H9 (cell line): Measurements from ENCODE around the gene IGFBP5. TPM values are rescaled to one million over a fixed set of nuclear protein-coding genes. Genes with fewer than 3 reads are reported as not detected.

Source experiments
- DNase-seq: peaks from one replicate; pipeline ENCODE4 v3.0.0-alpha.2; 2017
- H2AFZ ChIP-seq: one replicate; pipeline ENCODE4 v1.6.1; 2013; ENCODE audit warnings: mild to moderate bottlenecking, low read length, control low read depth, moderate library complexity
- H2AK5ac ChIP-seq: 2 replicates; pipeline ENCODE4 v1.6.1; 2013; ENCODE audit warnings: low read length, control low read depth, mixed read lengths; ENCODE audit not compliant: insufficient read length
- H2BK120ac ChIP-seq: one replicate; pipeline ENCODE4 v1.6.1; 2013; ENCODE audit warnings: low read depth, mild to moderate bottlenecking, low read length, control low read depth, inconsistent platforms; ENCODE audit not compliant: poor library complexity, severe bottlenecking
- H2BK12ac ChIP-seq: 2 replicates; pipeline ENCODE4 v1.6.1; 2013; ENCODE audit warnings: low read length, control low read depth, mixed read lengths, low read depth; ENCODE audit not compliant: insufficient read length
- H2BK15ac ChIP-seq: 2 replicates; pipeline ENCODE4 v1.6.1; 2013; ENCODE audit warnings: low read depth, low read length, control low read depth
- H2BK20ac ChIP-seq: one replicate; pipeline ENCODE4 v1.6.1; 2013; ENCODE audit warnings: low read depth, mild to moderate bottlenecking, low read length, control low read depth, inconsistent platforms; ENCODE audit not compliant: poor library complexity, severe bottlenecking
- H2BK5ac ChIP-seq: 2 replicates; pipeline ENCODE4 v1.6.1; 2013; ENCODE audit warnings: low read length, control low read depth, mixed read lengths; ENCODE audit not compliant: insufficient read length
- H3K14ac ChIP-seq: 2 replicates; pipeline ENCODE4 v1.6.1; 2013; ENCODE audit warnings: low read length, control low read depth; ENCODE audit not compliant: insufficient read depth
- H3K18ac ChIP-seq: 2 replicates; pipeline ENCODE4 v1.6.1; 2013; ENCODE audit warnings: low read depth, mild to moderate bottlenecking, mixed read lengths, low read length, control low read depth; ENCODE audit not compliant: insufficient read length
- H3K23ac ChIP-seq: 2 replicates; pipeline ENCODE4 v1.6.1; 2013; ENCODE audit warnings: low read length, control low read depth, mixed read lengths, low read depth; ENCODE audit not compliant: insufficient read length
- H3K23me2 ChIP-seq: 2 replicates; pipeline ENCODE4 v1.6.1; 2013; ENCODE audit warnings: low read depth, mild to moderate bottlenecking, mixed read lengths, low read length, control low read depth; ENCODE audit not compliant: insufficient read length, poor library complexity, severe bottlenecking
- H3K27ac ChIP-seq: 2 replicates; pipeline ENCODE4 v1.5.1; 2013; ENCODE audit warnings: low read length, control low read depth, mixed read lengths, low read depth; ENCODE audit not compliant: insufficient read length
- H3K27me3 ChIP-seq: 2 replicates; pipeline ENCODE4 v1.6.1; 2013; ENCODE audit warnings: low read length, control low read depth, inconsistent platforms; ENCODE audit not compliant: insufficient read depth
- H3K4ac ChIP-seq: 2 replicates; pipeline ENCODE4 v1.6.1; 2013; ENCODE audit warnings: low read depth, mild to moderate bottlenecking, control low read depth, inconsistent platforms, low read length, moderate library complexity
- H3K4me1 ChIP-seq: 2 replicates; pipeline ENCODE4 v1.6.1; 2013; ENCODE audit warnings: low read length, control low read depth, inconsistent platforms; ENCODE audit not compliant: insufficient read depth
- H3K4me2 ChIP-seq: 2 replicates; pipeline ENCODE4 v1.6.1; 2013; ENCODE audit warnings: low read length, control low read depth, mixed read lengths; ENCODE audit not compliant: insufficient read length, insufficient read depth
- H3K56ac ChIP-seq: 2 replicates; pipeline ENCODE4 v1.6.1; 2013; ENCODE audit warnings: low read depth, mild to moderate bottlenecking, mixed read lengths, low read length, control low read depth; ENCODE audit not compliant: insufficient read length
- H3K79me1 ChIP-seq: 2 replicates; pipeline ENCODE4 v1.6.1; 2013; ENCODE audit warnings: low read depth, mild to moderate bottlenecking, moderate library complexity, low read length, control low read depth, inconsistent platforms; ENCODE audit not compliant: insufficient read depth, poor library complexity, severe bottlenecking
- H3K79me2 ChIP-seq: 2 replicates; pipeline ENCODE4 v1.6.1; 2013; ENCODE audit warnings: low read length, control low read depth, inconsistent platforms; ENCODE audit not compliant: insufficient read depth
- H3K9ac ChIP-seq: 2 replicates; pipeline ENCODE4 v1.6.1; 2013; ENCODE audit warnings: low read length, control low read depth, mixed read lengths; ENCODE audit not compliant: insufficient read length; ENCODE audit errors: extremely low read depth
- H3K9me3 ChIP-seq: one replicate; pipeline ENCODE4 v1.6.1; 2013; ENCODE audit warnings: low read depth, low read length, inconsistent platforms; ENCODE audit not compliant: control insufficient read depth
- H3T11ph ChIP-seq: one replicate; pipeline ENCODE4 v1.6.1; 2013; ENCODE audit warnings: mild to moderate bottlenecking, low read length, control low read depth, inconsistent platforms
- H4K20me1 ChIP-seq: one replicate; pipeline ENCODE4 v1.6.1; 2013; ENCODE audit not compliant: control insufficient read depth, insufficient read length, insufficient read depth
- H4K5ac ChIP-seq: 2 replicates; pipeline ENCODE4 v1.6.1; 2013; ENCODE audit warnings: low read depth, mild to moderate bottlenecking, mixed read lengths, low read length, control low read depth; ENCODE audit not compliant: insufficient read length
- H4K8ac ChIP-seq: replicated peaks from 2 replicates; pipeline ENCODE4 v1.6.1; 2013; ENCODE audit warnings: low read length, control low read depth, mixed read lengths, low read depth; ENCODE audit not compliant: insufficient read length
- H4K91ac ChIP-seq: 2 replicates; pipeline ENCODE4 v1.6.1; 2013; ENCODE audit warnings: low read depth, mild to moderate bottlenecking, moderate library complexity, mixed read lengths, low read length, control low read depth; ENCODE audit not compliant: insufficient read length
- H3K27ac Mint-ChIP-seq, 3 experiments: 2 replicates in 2 of 3; 3 replicates in 1 of 3; pipeline ENCODE4 v1.8.0; 2020 to 2021; ENCODE audit warnings: mixed read lengths in 3 of 3, mild to moderate bottlenecking in 1 of 3, moderate library complexity in 1 of 3
- H3K27me3 Mint-ChIP-seq: 2 replicates; pipeline ENCODE4 v1.8.0; 2021; ENCODE audit warnings: low read depth, mild to moderate bottlenecking, moderate library complexity, mixed read lengths
- H3K36me3 Mint-ChIP-seq, 3 experiments: 2 replicates in 2 of 3; 3 replicates in 1 of 3; pipeline ENCODE4 v1.8.0; 2020 to 2021; ENCODE audit warnings: low read depth in 3 of 3, mixed read lengths in 3 of 3; ENCODE audit not compliant: insufficient read depth in 1 of 3
- H3K4me1 Mint-ChIP-seq, 2 experiments: 2 replicates each; pipeline ENCODE4 v1.8.0; 2020; ENCODE audit warnings: mixed read lengths in 2 of 2
- H3K4me3 Mint-ChIP-seq, 2 experiments: 2 replicates in 1 of 2; 3 replicates in 1 of 2; pipeline ENCODE4 v1.8.0; 2020 to 2021; ENCODE audit warnings: mild to moderate bottlenecking in 2 of 2, mixed read lengths in 2 of 2, moderate library complexity in 1 of 2
- H3K9me3 Mint-ChIP-seq, 2 experiments: 2 replicates in 1 of 2; 3 replicates in 1 of 2; pipeline ENCODE4 v1.8.0; 2020; ENCODE audit warnings: mild to moderate bottlenecking in 2 of 2, mixed read lengths in 2 of 2, moderate library complexity in 1 of 2
- WGBS: extraction: QIAGEN DNeasy Blood & Tissue Kit; methylation state at CpG from one replicate; pipeline ENCODE4 v1.1.7; 2013; ENCODE audit warnings: missing lambda C conversion rate, low lambda C conversion rate, mixed read lengths; ENCODE audit not compliant: insufficient read length; ENCODE audit errors: extremely low coverage; 5-methylcytosine and 5-hydroxymethylcytosine counted together
- total RNA-seq: library from RNA; stranded (reverse); gene quantifications from 2 replicates; pipeline ENCODE4 v1.2.1, GENCODE V29; 2021
- TF ChIP-seq, protein P1 (sequence below): fragments of 200-600 bp; sonication (generic); conservative IDR thresholded peaks from 3 replicates; pipeline ENCODE4 v1.8.0; 2021; ENCODE audit warnings: antibody characterized with exemption, mild to moderate bottlenecking

Gene IGFBP5
- total RNA-seq, 1 experiment from 2014 or later, result 0.90 TPM

DNA sequence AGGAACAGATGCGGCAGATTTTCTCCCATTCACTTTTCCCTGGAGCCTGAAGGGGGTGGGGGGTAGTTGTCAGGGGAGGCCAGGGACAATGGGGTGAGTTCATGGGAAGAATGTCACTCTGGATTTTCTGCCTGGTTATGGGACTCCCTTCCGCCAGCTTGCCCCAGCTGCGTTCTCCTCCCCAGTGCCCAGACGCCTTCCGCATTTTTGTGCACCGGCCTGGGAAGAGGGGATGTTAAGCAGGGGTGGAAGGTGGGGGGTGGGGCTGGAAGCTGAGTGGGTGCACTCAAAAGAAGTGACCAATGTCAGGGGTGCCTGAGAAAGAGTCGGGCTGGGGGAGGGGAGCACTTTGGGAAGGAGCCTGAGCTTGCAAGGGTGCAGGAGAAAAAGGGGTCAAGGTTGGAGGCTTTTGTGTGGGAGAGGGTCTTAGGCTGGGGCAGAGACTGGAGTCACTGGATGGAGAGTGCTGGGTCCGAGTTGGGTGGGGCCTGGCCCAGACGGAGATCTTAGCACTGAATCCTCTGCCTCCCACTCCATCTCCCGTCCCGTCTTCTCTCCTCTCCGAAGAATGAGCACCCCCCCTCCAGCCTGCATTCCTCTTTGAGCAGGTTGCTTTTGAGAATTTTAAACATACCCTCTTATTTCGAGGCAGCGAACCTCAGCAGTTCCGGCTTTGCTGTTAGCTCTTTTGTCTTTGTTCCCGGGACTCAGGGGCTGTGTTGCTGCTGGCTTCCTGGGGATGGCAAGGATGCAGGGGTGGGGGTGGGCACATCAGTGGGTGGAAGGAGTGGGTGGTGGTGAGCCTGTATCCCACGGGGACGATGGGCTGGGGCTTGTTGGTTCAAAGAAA lies 59.4 kb downstream of the IGFBP5 start:
- Histone ChIP-seq H3K4me2 (peak overlapping the region; percentile 96), H2AFZ (no peak overlapping the region)

More for the DNA sequence above, 59.4 kb downstream of the IGFBP5 start:
- H3K4me3 Mint-ChIP-seq, result peak overlapping the region; percentile 97 to 100
- H3K56ac ChIP-seq, result no peak overlapping the region
- no peak overlapping the region for H4K5ac ChIP-seq
- H4K20me1 ChIP-seq, result no peaks in the 10 kb centered on the region
- peaks cover 5% of the 10 kb centered on the region; the same call in 1 of the 2 replicates for H3K4me1 ChIP-seq
- H4K8ac ChIP-seq, result no peak overlapping the region
- H3K36me3 Mint-ChIP-seq, result peaks cover 28 to 35% (median 31%) of the 10 kb centered on the region in 3 experiments
- H3K18ac ChIP-seq, result no peak overlapping the region
- WGBS, result no CpG with 5 or more reads among the region's 18 CpGs
- H3K9me3 ChIP-seq, result no peaks in the 10 kb centered on the region
- TF ChIP-seq, protein P1, sequence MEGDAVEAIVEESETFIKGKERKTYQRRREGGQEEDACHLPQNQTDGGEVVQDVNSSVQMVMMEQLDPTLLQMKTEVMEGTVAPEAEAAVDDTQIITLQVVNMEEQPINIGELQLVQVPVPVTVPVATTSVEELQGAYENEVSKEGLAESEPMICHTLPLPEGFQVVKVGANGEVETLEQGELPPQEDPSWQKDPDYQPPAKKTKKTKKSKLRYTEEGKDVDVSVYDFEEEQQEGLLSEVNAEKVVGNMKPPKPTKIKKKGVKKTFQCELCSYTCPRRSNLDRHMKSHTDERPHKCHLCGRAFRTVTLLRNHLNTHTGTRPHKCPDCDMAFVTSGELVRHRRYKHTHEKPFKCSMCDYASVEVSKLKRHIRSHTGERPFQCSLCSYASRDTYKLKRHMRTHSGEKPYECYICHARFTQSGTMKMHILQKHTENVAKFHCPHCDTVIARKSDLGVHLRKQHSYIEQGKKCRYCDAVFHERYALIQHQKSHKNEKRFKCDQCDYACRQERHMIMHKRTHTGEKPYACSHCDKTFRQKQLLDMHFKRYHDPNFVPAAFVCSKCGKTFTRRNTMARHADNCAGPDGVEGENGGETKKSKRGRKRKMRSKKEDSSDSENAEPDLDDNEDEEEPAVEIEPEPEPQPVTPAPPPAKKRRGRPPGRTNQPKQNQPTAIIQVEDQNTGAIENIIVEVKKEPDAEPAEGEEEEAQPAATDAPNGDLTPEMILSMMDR, result no peak
- no peak overlapping the region for H3K23ac ChIP-seq
- peak overlapping the region; percentile 88 to 99 (median 94); a peak in 6 of 7 replicates for H3K27ac Mint-ChIP-seq
- H3K14ac ChIP-seq, result peak overlapping the region; percentile 9; the same call in 1 of the 2 replicates
- no peak overlapping the region for H3K27ac ChIP-seq
- peaks cover 0 to 3% of the 10 kb centered on the region in 2 experiments; a peak in 2 of 5 replicates for H3K9me3 Mint-ChIP-seq
- no peak overlapping the region for H2BK120ac ChIP-seq
- H3K27me3 ChIP-seq, result no peaks in the 10 kb centered on the region
- peaks cover 26% of the 10 kb centered on the region; the same call in 1 of the 2 replicates for H3K79me2 ChIP-seq
- no peak overlapping the region for H2BK20ac ChIP-seq
- H2BK15ac ChIP-seq, result no peak overlapping the region
- no peak overlapping the region for H4K91ac ChIP-seq
- no peak overlapping the region for H2BK5ac ChIP-seq
- no peak overlapping the region for H3K4ac ChIP-seq
- H2BK12ac ChIP-seq, result no peak overlapping the region
- peaks cover 23% of the 10 kb centered on the region for H3K27me3 Mint-ChIP-seq
- H3T11ph ChIP-seq, result no peak overlapping the region
- H3K23me2 ChIP-seq, result peaks cover 36% of the 10 kb centered on the region
- H2AK5ac ChIP-seq, result no peak overlapping the region
- DNase-seq, result peak; percentile 58
- H3K4me1 Mint-ChIP-seq, result peaks cover 51 to 64% of the 10 kb centered on the region in 2 experiments
- peaks cover 3% of the 10 kb centered on the region for H3K79me1 ChIP-seq
- H3K9ac ChIP-seq, result peak overlapping the region; percentile 16
